Breast epithelium (tissue), 3 donors: Measurements from ENCODE around the gene TMIGD1.

Experiments
- CTCF ChIP-seq, 3 donors: fragments of 450-650 bp; IDR thresholded peaks; one replicate each; pipeline ENCODE4 v1.5.1; 2016 to 2017; ENCODE audit warnings: antibody characterized with exemption in 3 of 3, mild to moderate bottlenecking in 3 of 3, moderate library complexity in 3 of 3
- POLR2A ChIP-seq: fragments of 450-650 bp; IDR thresholded peaks from one replicate; pipeline ENCODE4 v1.6.1; 2016; ENCODE audit warnings: antibody characterized with exemption, mild to moderate bottlenecking, moderate library complexity
- POLR2AphosphoS5 ChIP-seq, 3 donors: sonication (generic); formaldehyde crosslinking; IDR thresholded peaks; one replicate each; pipeline ENCODE4 v1.6.1; 2017; ENCODE audit warnings: antibody characterized with exemption in 3 of 3

- TF ChIP-seq POLR2A (no peak), CTCF (IDR thresholded peaks at IDR 0.05) (no peak), POLR2AphosphoS5 (IDR thresholded peaks at IDR 0.05) (no peak)
Observed at GRCh38 chr17:30379303-30379902, 45.5 kb upstream of the TMIGD1 start.
